HepG2 (cell line): ENCODE data around the gene SERHL2. TPM values are rescaled to one million over a fixed set of nuclear protein-coding genes. Genes with fewer than 3 reads are reported as not detected.

ENCODE experiments used
- BHLHE40 ChIP-seq: IDR thresholded peaks from 2 replicates; pipeline ENCODE4 v1.6.1; 2011; ENCODE audit warnings: low read length, improper control_type of control experiment
- FIP1L1 ChIP-seq: fragments of 200-400 bp; formaldehyde crosslinking; IDR thresholded peaks from 2 replicates; pipeline ENCODE4 v1.6.1; 2018; ENCODE audit warnings: low read depth, mild to moderate bottlenecking, low read length, moderate library complexity, borderline replicate concordance; ENCODE audit not compliant: insufficient read depth
- FOSL2 ChIP-seq: sonication (generic); formaldehyde crosslinking; IDR thresholded peaks from 2 replicates; pipeline ENCODE4 v1.4.0; 2020; ENCODE audit warnings: missing genetic modification reagents
- FOXO1 ChIP-seq: sonication (generic); formaldehyde crosslinking; IDR thresholded peaks from 2 replicates; pipeline ENCODE4 v1.4.0; 2020; ENCODE audit warnings: missing genetic modification reagents
- GMEB2 ChIP-seq: IDR thresholded peaks from 2 replicates; pipeline ENCODE4 v1.6.1; 2016; ENCODE audit warnings: missing biosample characterization, missing genetic modification reagents, low read depth
- KAT8 ChIP-seq: IDR thresholded peaks from 2 replicates; pipeline ENCODE4 v1.6.1; 2016; ENCODE audit warnings: missing genetic modification reagents, missing compliant biosample characterization
- KLF9 ChIP-seq: IDR thresholded peaks from 2 replicates; pipeline ENCODE4 v1.6.1; 2016; ENCODE audit warnings: low read depth
- NFE2L1 ChIP-seq: sonication (generic); formaldehyde crosslinking; IDR thresholded peaks from 2 replicates; pipeline ENCODE4 v1.4.0; 2020; ENCODE audit warnings: missing genetic modification reagents, mild to moderate bottlenecking, borderline replicate concordance
- SP1 ChIP-seq, 2 experiments: fragments of 450-650 bp in 1 of 2; sonication (generic) in 1 of 2; formaldehyde crosslinking in 1 of 2; IDR thresholded peaks; 2 replicates each; pipeline versions ENCODE4 v1.4.0 to v1.6.1; 2016 to 2020; ENCODE audit warnings: missing genetic modification reagents in 1 of 2
- STAT6 ChIP-seq: sonication (generic); formaldehyde crosslinking; IDR thresholded peaks from 2 replicates; pipeline ENCODE4 v1.4.0; 2020; ENCODE audit warnings: missing genetic modification reagents, mild to moderate bottlenecking, borderline replicate concordance
- TBX3 ChIP-seq: fragments of 450-650 bp; IDR thresholded peaks from 2 replicates; pipeline ENCODE4 v1.6.1; 2017; ENCODE audit warnings: antibody characterized with exemption, mild to moderate bottlenecking, inconsistent platforms, borderline replicate concordance
- TOE1 ChIP-seq: sonication (generic); formaldehyde crosslinking; IDR thresholded peaks from 2 replicates; pipeline ENCODE4 v1.4.0; 2020; ENCODE audit warnings: mild to moderate bottlenecking, missing genetic modification reagents
- TRIM22 ChIP-seq: fragments of 450-650 bp; IDR thresholded peaks from 2 replicates; pipeline ENCODE4 v1.6.1; 2017
- ZFP36L2 ChIP-seq: sonication (generic); formaldehyde crosslinking; IDR thresholded peaks from 2 replicates; pipeline ENCODE4 v1.4.0; 2020; ENCODE audit warnings: missing genetic modification reagents
- ZMYM3 ChIP-seq: sonication (generic); formaldehyde crosslinking; IDR thresholded peaks from 2 replicates; pipeline ENCODE4 v1.5.1; 2020; ENCODE audit warnings: mild to moderate bottlenecking, missing genetic modification reagents
- ZNF205 ChIP-seq: IDR thresholded peaks from 2 replicates; pipeline ENCODE4 v1.6.1; 2018; ENCODE audit warnings: missing biosample characterization, missing genetic modification reagents
- ZNF367 ChIP-seq: sonication (generic); formaldehyde crosslinking; IDR thresholded peaks from 2 replicates; pipeline ENCODE4 v1.4.0; 2020; ENCODE audit warnings: missing genetic modification reagents, borderline replicate concordance
- ZNF546 ChIP-seq: sonication (generic); formaldehyde crosslinking; conservative IDR thresholded peaks from 2 replicates; pipeline ENCODE4 v1.8.1; 2023; ENCODE audit warnings: mild to moderate bottlenecking, missing genetic modification reagents
- ZNF547 ChIP-seq: sonication (generic); formaldehyde crosslinking; IDR thresholded peaks from 2 replicates; pipeline ENCODE4 v1.5.1; 2020; ENCODE audit warnings: mild to moderate bottlenecking, missing genetic modification reagents
- ZNF550 ChIP-seq: sonication (generic); formaldehyde crosslinking; IDR thresholded peaks from 2 replicates; pipeline ENCODE4 v1.4.0; 2020; ENCODE audit warnings: mild to moderate bottlenecking, missing genetic modification reagents, borderline replicate concordance
- ZNF761 ChIP-seq: sonication (generic); formaldehyde crosslinking; conservative IDR thresholded peaks from 2 replicates; pipeline ENCODE4 v1.4.0; 2020; ENCODE audit warnings: mild to moderate bottlenecking, missing genetic modification reagents
- ZNF775 ChIP-seq: sonication (generic); formaldehyde crosslinking; IDR thresholded peaks from 2 replicates; pipeline ENCODE4 v1.4.0; 2020; ENCODE audit warnings: missing genetic modification reagents, mild to moderate bottlenecking, moderate library complexity, borderline replicate concordance
- ZSCAN31 ChIP-seq: sonication (generic); formaldehyde crosslinking; IDR thresholded peaks from 2 replicates; pipeline ENCODE4 v1.5.0; 2020; ENCODE audit warnings: low read depth, mild to moderate bottlenecking, missing genetic modification reagents
- polyA plus RNA-seq, 8 experiments: library from polyadenylated mRNA; depleted of rRNA in 3 of 8; stranded (reverse) in 7 of 8; unstranded in 1 of 8; fragments of >200 nt; fragmentation: Illumina TruSeq in 4 of 8; extraction: Trizol in 4 of 8; gene quantifications; 2 replicates each; pipeline versions ENCODE4 v1.2.1 to v1.2.3, GENCODE V29; 2011 to 2016; ENCODE audit warnings: low read depth in 4 of 8, missing spikeins in 1 of 8, mixed read lengths in 1 of 8; ENCODE audit not compliant: insufficient read depth in 1 of 8
- total RNA-seq, 5 experiments: library from RNA; depleted of rRNA; stranded (reverse); fragments of >200 nt; fragmentation: Illumina TruSeq; extraction: Trizol; gene quantifications; 2 replicates each; pipeline ENCODE4 v1.2.3, GENCODE V29; 2016; ENCODE audit warnings: low read depth in 1 of 5
- TF ChIP-seq, protein P1 (sequence below): sonication (generic); formaldehyde crosslinking; IDR thresholded peaks from 2 replicates; pipeline ENCODE4 v1.4.0; 2020; ENCODE audit warnings: missing genetic modification reagents
- TF ChIP-seq, protein P2 (sequence below): IDR thresholded peaks from 2 replicates; pipeline ENCODE4 v1.6.1; 2016; ENCODE audit warnings: mild to moderate bottlenecking, missing biosample characterization, missing genetic modification reagents

SERHL2 gene
- total and polyA plus RNA-seq, 2 of the 13 experiments (the other 11 are each of a cell fraction or from before 2014, with no cell fraction given), result 1.0 to 1.8 TPM

GRCh38 chr22:42536166-42536565, 17.6 kb upstream of the SERHL2 start (continued):
- TF ChIP-seq STAT6 (no peak), SP1 (IDR thresholded peaks at IDR 0.05) (no peak), SP1 (CRISPR knock-in tag; IDR thresholded peaks at IDR 0.05) (no peak), TBX3 (no peak), ZNF775 (CRISPR knock-in tag) (no peak), TOE1 (CRISPR knock-in tag) (no peak), ZNF761 (CRISPR knock-in tag) (no peak), GMEB2 (CRISPR knock-in tag) (no peak), ZSCAN31 (no peak), ZNF367 (CRISPR knock-in tag) (no peak), FOXO1 (CRISPR knock-in tag) (no peak), ZNF546 (no peak), ZNF547 (CRISPR knock-in tag) (no peak), BHLHE40 (no peak), KLF9 (no peak), KAT8 (no peak), ZNF205 (CRISPR knock-in tag) (no peak), ZNF550 (CRISPR knock-in tag) (no peak), ZFP36L2 (CRISPR knock-in tag) (no peak), FIP1L1 (no peak), FOSL2 (no peak), ZMYM3 (CRISPR knock-in tag) (no peak), NFE2L1 (CRISPR knock-in tag) (no peak), TRIM22 (no peak)
- TF ChIP-seq, protein P1, sequence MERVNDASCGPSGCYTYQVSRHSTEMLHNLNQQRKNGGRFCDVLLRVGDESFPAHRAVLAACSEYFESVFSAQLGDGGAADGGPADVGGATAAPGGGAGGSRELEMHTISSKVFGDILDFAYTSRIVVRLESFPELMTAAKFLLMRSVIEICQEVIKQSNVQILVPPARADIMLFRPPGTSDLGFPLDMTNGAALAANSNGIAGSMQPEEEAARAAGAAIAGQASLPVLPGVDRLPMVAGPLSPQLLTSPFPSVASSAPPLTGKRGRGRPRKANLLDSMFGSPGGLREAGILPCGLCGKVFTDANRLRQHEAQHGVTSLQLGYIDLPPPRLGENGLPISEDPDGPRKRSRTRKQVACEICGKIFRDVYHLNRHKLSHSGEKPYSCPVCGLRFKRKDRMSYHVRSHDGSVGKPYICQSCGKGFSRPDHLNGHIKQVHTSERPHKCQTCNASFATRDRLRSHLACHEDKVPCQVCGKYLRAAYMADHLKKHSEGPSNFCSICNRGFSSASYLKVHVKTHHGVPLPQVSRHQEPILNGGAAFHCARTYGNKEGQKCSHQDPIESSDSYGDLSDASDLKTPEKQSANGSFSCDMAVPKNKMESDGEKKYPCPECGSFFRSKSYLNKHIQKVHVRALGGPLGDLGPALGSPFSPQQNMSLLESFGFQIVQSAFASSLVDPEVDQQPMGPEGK (CRISPR knock-in tag), result no peak
- TF ChIP-seq, protein P2, sequence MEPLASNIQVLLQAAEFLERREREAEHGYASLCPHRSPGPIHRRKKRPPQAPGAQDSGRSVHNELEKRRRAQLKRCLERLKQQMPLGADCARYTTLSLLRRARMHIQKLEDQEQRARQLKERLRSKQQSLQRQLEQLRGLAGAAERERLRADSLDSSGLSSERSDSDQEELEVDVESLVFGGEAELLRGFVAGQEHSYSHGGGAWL, result peak; percentile 52; the same call in 1 of the 2 replicates
